ENCODE results near the gene MORF4L1.

- TF ChIP-seq POLR2AphosphoS5 (IDR thresholded peaks at IDR 0.05; ENCODE audit: low read depth, low read length): no peak
- no peak for TF ChIP-seq POLR2A (IDR thresholded peaks at IDR 0.05; ENCODE audit: low read depth, low read length)
- TF ChIP-seq TAF1 (IDR thresholded peaks at IDR 0.05; ENCODE audit: borderline replicate concordance, low read depth, low read length): no peak
These were observed 16.3 kb downstream of the MORF4L1 start for GRCh38 chr15:78889000-78889399.
